Measurements from ENCODE around the gene RUNX2. TPM values are rescaled to one million over a fixed set of nuclear protein-coding genes. Genes with fewer than 3 reads are reported as not detected.

RUNX2 gene
- total RNA-seq, 2 donors from 2014 or later = 6.7 to 29.5 TPM

GRCh38 chr6:45398075-45398813 is 70.1 kb downstream of the RUNX2 start:
- no peak overlapping the region for H3K27ac Mint-ChIP-seq
- DNase-seq (ENCODE audit: low spot score) (no peak), ATAC-seq (no peak)
- H3K4me1 Mint-ChIP-seq (ENCODE audit: low read depth in 2 of 2) = no peaks in the 10 kb centered on the region
- H3K27me3 Mint-ChIP-seq = peaks cover 18 to 21% of the 10 kb centered on the region in 2 donors
- H3K36me3 Mint-ChIP-seq = no peaks in the 10 kb centered on the region
- no peak overlapping the region for H3K4me3 Mint-ChIP-seq
- no peaks in the 10 kb centered on the region for H3K9me3 Mint-ChIP-seq

GRCh38 chr6:45400021-45400420 is 71.9 kb downstream of the RUNX2 start:
- Mint-ChIP-seq H3K9me3 (no peaks in the 10 kb centered on the region), H3K36me3 (no peaks in the 10 kb centered on the region), H3K27ac (no peak overlapping the region), H3K27me3 (peaks cover 15 to 21% of the 10 kb centered on the region in 2 donors), H3K4me1 (ENCODE audit: low read depth in 2 of 2) (no peaks in the 10 kb centered on the region), H3K4me3 (no peak overlapping the region)
- no peak for DNase-seq (ENCODE audit: low spot score)
- ATAC-seq = no peak

DNA sequence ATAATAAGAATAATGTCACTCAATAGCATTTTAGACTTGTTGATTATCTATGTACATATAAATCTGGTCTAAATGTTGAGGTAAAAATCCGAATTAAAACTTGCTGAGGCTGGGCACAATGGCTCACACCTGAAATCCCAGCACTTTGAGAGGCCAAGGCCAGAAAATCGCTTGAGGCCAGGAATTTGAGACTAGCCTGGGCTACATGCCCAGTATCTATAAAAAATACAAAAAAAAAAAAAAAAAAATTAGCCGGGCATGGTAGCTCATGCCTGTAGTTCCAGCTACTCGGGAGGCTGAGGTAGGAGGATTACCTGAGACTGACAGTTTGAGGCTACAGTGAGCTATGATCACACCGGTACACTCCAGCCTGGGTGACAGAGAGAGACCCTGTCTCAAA is 83.8 kb downstream of the RUNX2 start:
- no peak overlapping the region for H3K4me3 Mint-ChIP-seq
- DNase-seq (ENCODE audit: low spot score) (no peak), ATAC-seq (no peak)
- H3K4me1 Mint-ChIP-seq (ENCODE audit: low read depth in 2 of 2) = peaks cover 0 to 5% of the 10 kb centered on the region in 2 donors
- no peaks in the 10 kb centered on the region for H3K36me3 Mint-ChIP-seq
- H3K27me3 Mint-ChIP-seq = peaks cover 7 to 17% of the 10 kb centered on the region in 2 donors
- H3K27ac Mint-ChIP-seq = no peak overlapping the region
- H3K9me3 Mint-ChIP-seq = no peaks in the 10 kb centered on the region

- Mint-ChIP-seq H3K4me1 (ENCODE audit: low read depth in 2 of 2) (peaks cover 7 to 14% of the 10 kb centered on the region in 2 donors), H3K9me3 (no peaks in the 10 kb centered on the region), H3K4me3 (no peak overlapping the region), H3K27ac (no peak overlapping the region), H3K36me3 (no peaks in the 10 kb centered on the region), H3K27me3 (peaks cover 7 to 23% of the 10 kb centered on the region in 2 donors)
- DNase-seq (ENCODE audit: low spot score) = no peak
- ATAC-seq = no peak
Measured at GRCh38 chr6:45415315-45415714, 87.2 kb downstream of the RUNX2 start.

- H3K36me3 Mint-ChIP-seq = no peaks in the 10 kb centered on the region
- H3K4me1 Mint-ChIP-seq (ENCODE audit: low read depth in 2 of 2) = peaks cover 11 to 20% of the 10 kb centered on the region in 2 donors
- H3K4me3 Mint-ChIP-seq = no peak overlapping the region
- ATAC-seq (no peak), DNase-seq (ENCODE audit: low spot score) (no peak)
- peaks cover 13 to 23% of the 10 kb centered on the region in 2 donors for H3K27me3 Mint-ChIP-seq
- H3K27ac Mint-ChIP-seq = no peak overlapping the region
- H3K9me3 Mint-ChIP-seq = no peaks in the 10 kb centered on the region
Measured at GRCh38 chr6:45415788-45416518, 87.8 kb downstream of the RUNX2 start.

GRCh38 chr6:45416700-45417099 is 88.6 kb downstream of the RUNX2 start:
- no peak for DNase-seq (ENCODE audit: low spot score)
- Mint-ChIP-seq H3K4me1 (ENCODE audit: low read depth in 2 of 2) (peaks cover 15 to 28% of the 10 kb centered on the region in 2 donors), H3K27me3 (peaks cover 21 to 27% of the 10 kb centered on the region in 2 donors), H3K36me3 (no peaks in the 10 kb centered on the region), H3K9me3 (no peaks in the 10 kb centered on the region), H3K4me3 (no peak overlapping the region), H3K27ac (no peak overlapping the region)
- no peak for ATAC-seq

DNA sequence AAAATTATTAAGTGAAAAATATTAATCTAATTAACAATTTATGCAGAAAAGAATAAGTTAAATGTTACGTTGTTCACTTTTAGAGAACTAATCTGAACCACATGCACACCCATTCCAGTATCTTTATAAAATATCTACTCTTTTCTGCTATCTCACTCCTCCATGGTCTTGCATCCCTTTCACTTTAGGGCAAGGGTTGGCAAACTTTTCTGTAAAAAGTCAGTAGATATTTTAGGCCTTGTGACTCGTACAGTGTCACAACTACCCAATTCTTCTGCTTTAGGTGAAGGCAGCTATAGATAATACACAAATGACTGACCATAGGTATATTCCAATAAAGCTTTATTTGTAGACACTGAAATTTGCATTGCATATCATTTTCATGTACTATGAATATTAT is 89.3 kb downstream of the RUNX2 start:
- Mint-ChIP-seq H3K27me3 (peaks cover 21 to 27% of the 10 kb centered on the region in 2 donors), H3K4me1 (ENCODE audit: low read depth in 2 of 2) (peaks cover 19 to 28% of the 10 kb centered on the region in 2 donors), H3K9me3 (no peaks in the 10 kb centered on the region), H3K36me3 (no peaks in the 10 kb centered on the region), H3K27ac (no peak overlapping the region), H3K4me3 (no peak overlapping the region)
- DNase-seq (ENCODE audit: low spot score) (no peak), ATAC-seq (no peak)

GRCh38 chr6:45419571-45420082 is 91.5 kb downstream of the RUNX2 start:
- H3K27ac Mint-ChIP-seq = peak overlapping the region in 1 of 2 donors; percentile 95
- DNase-seq (ENCODE audit: low spot score) = no peak
- peak; percentile 14 to 33 for ATAC-seq
- H3K4me3 Mint-ChIP-seq = peak overlapping the region; percentile 98
- peaks cover 25 to 34% of the 10 kb centered on the region in 2 donors for H3K4me1 Mint-ChIP-seq (ENCODE audit: low read depth in 2 of 2)
- no peaks in the 10 kb centered on the region for H3K9me3 Mint-ChIP-seq
- no peaks in the 10 kb centered on the region for H3K36me3 Mint-ChIP-seq
- H3K27me3 Mint-ChIP-seq = peaks cover 21 to 27% of the 10 kb centered on the region in 2 donors

DNA sequence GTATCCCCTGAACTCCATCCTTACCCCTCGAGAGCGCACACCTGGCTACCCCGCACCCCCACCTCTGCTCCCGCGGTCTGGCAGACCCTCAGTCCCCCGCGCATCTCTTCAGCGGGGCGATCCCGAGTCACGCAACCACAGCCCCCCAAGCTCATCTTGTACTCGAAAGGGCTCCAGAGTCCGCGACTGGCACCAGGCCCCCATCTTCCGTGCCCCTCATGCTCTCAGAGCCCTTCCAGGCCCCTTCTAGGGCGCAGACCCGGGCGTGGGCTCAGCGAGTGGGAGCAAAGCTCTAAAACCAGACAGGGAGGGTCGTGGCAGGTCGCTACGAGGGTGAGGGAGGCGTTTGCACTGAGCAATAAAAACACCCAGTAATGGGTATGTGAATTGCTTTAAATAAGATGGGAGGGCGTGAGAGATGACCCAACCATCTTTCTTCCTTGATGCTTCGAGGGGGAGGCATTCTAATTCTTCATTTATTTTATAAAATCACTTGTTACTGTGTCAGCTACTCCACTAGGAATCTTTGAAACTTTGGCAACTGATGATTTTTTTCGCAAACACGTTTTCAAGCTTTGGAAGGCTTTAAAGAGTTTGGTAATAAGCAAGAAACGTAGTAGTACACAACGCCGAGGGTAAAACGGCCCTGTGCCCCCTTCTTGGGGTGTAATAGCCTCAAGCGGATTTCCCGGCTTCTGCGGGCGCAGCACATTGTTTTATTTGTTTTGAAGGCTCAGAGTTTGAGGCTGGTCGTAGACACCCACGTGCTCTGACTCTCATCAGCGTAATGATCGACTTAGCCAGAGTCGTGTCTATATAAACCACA is 92.2 kb downstream of the RUNX2 start:
- Mint-ChIP-seq H3K4me1 (ENCODE audit: low read depth in 2 of 2) (peaks cover 25 to 39% of the 10 kb centered on the region in 2 donors), H3K27ac (peak overlapping the region; percentile 86 to 95), H3K27me3 (peaks cover 19 to 25% of the 10 kb centered on the region in 2 donors), H3K36me3 (no peaks in the 10 kb centered on the region), H3K4me3 (peak overlapping the region; percentile 98), H3K9me3 (no peaks in the 10 kb centered on the region)
- DNase-seq (ENCODE audit: low spot score) = no peak
- no peak for ATAC-seq

GRCh38 chr6:45420909-45421708 is 93.0 kb downstream of the RUNX2 start:
- no peaks in the 10 kb centered on the region for H3K9me3 Mint-ChIP-seq
- peaks cover 25 to 35% of the 10 kb centered on the region in 2 donors for H3K4me1 Mint-ChIP-seq (ENCODE audit: low read depth in 2 of 2)
- ATAC-seq = no peak
- no peak for DNase-seq (ENCODE audit: low spot score)
- peaks cover 13 to 20% of the 10 kb centered on the region in 2 donors for H3K27me3 Mint-ChIP-seq
- peak overlapping the region; percentile 98 for H3K4me3 Mint-ChIP-seq
- no peaks in the 10 kb centered on the region for H3K36me3 Mint-ChIP-seq
- H3K27ac Mint-ChIP-seq = peak overlapping the region; percentile 86 to 95

GRCh38 chr6:45421709-45422502 is 93.8 kb downstream of the RUNX2 start:
- Mint-ChIP-seq H3K36me3 (no peaks in the 10 kb centered on the region), H3K4me1 (ENCODE audit: low read depth in 2 of 2) (peaks cover 25 to 35% of the 10 kb centered on the region in 2 donors), H3K9me3 (no peaks in the 10 kb centered on the region), H3K27me3 (peaks cover 13 to 18% of the 10 kb centered on the region in 2 donors), H3K27ac (peak overlapping the region; percentile 86 to 95), H3K4me3 (peak overlapping the region; percentile 98)
- ATAC-seq (peak; percentile 57 to 69), DNase-seq (ENCODE audit: low spot score) (peak; percentile 65)

- DNase-seq (ENCODE audit: low spot score) (peak; percentile 64), ATAC-seq (peak; percentile 55 to 68)
- Mint-ChIP-seq H3K27ac (peak overlapping the region; percentile 86 to 95), H3K4me1 (ENCODE audit: low read depth in 2 of 2) (peaks cover 25 to 35% of the 10 kb centered on the region in 2 donors), H3K4me3 (peak overlapping the region; percentile 98), H3K27me3 (peaks cover 13 to 18% of the 10 kb centered on the region in 2 donors), H3K9me3 (no peaks in the 10 kb centered on the region), H3K36me3 (no peaks in the 10 kb centered on the region)
Measured at GRCh38 chr6:45422503-45423110, 94.5 kb downstream of the RUNX2 start.
